Endodermal cell (in vitro differentiated cells): ENCODE results near the gene FN3K. TPM values are rescaled to one million over a fixed set of nuclear protein-coding genes. Genes with fewer than 3 reads are reported as not detected.

Experiments
- DNase-seq: peaks from one replicate; pipeline ENCODE4 v3.0.0-alpha.2; 2017
- H3K27ac ChIP-seq: 2 replicates; pipeline ENCODE4 v1.5.1; 2013; ENCODE audit warnings: mild to moderate bottlenecking, low read depth, low read length, moderate library complexity
- H3K27me3 ChIP-seq: 2 replicates; pipeline ENCODE4 v1.6.1; 2013; ENCODE audit warnings: mild to moderate bottlenecking, low read length, moderate library complexity; ENCODE audit not compliant: insufficient read depth, control insufficient read depth, poor library complexity, severe bottlenecking
- H3K36me3 ChIP-seq: 2 replicates; pipeline ENCODE4 v1.7.0; 2013; ENCODE audit warnings: mild to moderate bottlenecking, low read length, moderate library complexity; ENCODE audit not compliant: control insufficient read depth, insufficient read depth
- H3K4me1 ChIP-seq: one replicate; pipeline ENCODE4 v1.7.0; 2013; ENCODE audit warnings: low read length; ENCODE audit not compliant: control insufficient read depth, insufficient read depth
- H3K4me3 ChIP-seq: 2 replicates; pipeline ENCODE4 v1.5.1; 2013; ENCODE audit warnings: mild to moderate bottlenecking, low read length, moderate library complexity
- H3K9ac ChIP-seq: 2 replicates; pipeline ENCODE4 v1.6.1; 2013; ENCODE audit warnings: mild to moderate bottlenecking, low read length, moderate library complexity; ENCODE audit not compliant: poor library complexity, severe bottlenecking; ENCODE audit errors: extremely low read depth
- H3K9me3 ChIP-seq: 2 replicates; pipeline ENCODE4 v1.6.1; 2013; ENCODE audit warnings: mild to moderate bottlenecking, low read length, moderate library complexity; ENCODE audit not compliant: control insufficient read depth
- H3K27ac Mint-ChIP-seq: 2 replicates; pipeline ENCODE4 v1.8.0; 2020; ENCODE audit warnings: mixed read lengths
- H3K27me3 Mint-ChIP-seq: 2 replicates; pipeline ENCODE4 v1.8.0; 2021; ENCODE audit warnings: mild to moderate bottlenecking, mixed read lengths; ENCODE audit not compliant: insufficient read depth
- H3K36me3 Mint-ChIP-seq: 2 replicates; pipeline ENCODE4 v1.8.0; 2020; ENCODE audit warnings: low read depth, mixed read lengths
- H3K4me1 Mint-ChIP-seq: 2 replicates; pipeline ENCODE4 v1.8.0; 2020; ENCODE audit warnings: mixed read lengths
- H3K4me3 Mint-ChIP-seq: 2 replicates; pipeline ENCODE4 v1.8.0; 2020; ENCODE audit warnings: mild to moderate bottlenecking, moderate library complexity, mixed read lengths
- H3K9me3 Mint-ChIP-seq: 2 replicates; pipeline ENCODE4 v1.8.0; 2020; ENCODE audit warnings: mild to moderate bottlenecking, mixed read lengths
- WGBS, 2 experiments: methylation state at CpG; one replicate each; pipeline versions ENCODE4 v1.1.5 to v1.1.7; 2013; ENCODE audit warnings: missing lambda C conversion rate in 2 of 2, mixed read lengths in 1 of 2; ENCODE audit not compliant: insufficient coverage in 1 of 2, insufficient read length in 1 of 2; 5-methylcytosine and 5-hydroxymethylcytosine counted together
- total RNA-seq, 2 donors: library from RNA; stranded (reverse); fragmentation: NEBNext Ultra II Directional in 1 of 2; extraction: Animal tissue kit (Norgen Biotek cat#: 25700) in 1 of 2; gene quantifications; 2 replicates in 1 of 2; 3 replicates in 1 of 2; pipeline ENCODE4 v1.2.1, GENCODE V29; 2021
- TF ChIP-seq, protein P1 (sequence below): fragments of 200-600 bp; sonication (generic); conservative IDR thresholded peaks from 2 replicates; pipeline ENCODE4 v1.5.0; 2021; ENCODE audit warnings: antibody characterized with exemption, mild to moderate bottlenecking

The FN3K gene
- total RNA-seq, 2 donors from 2014 or later, result 24.7 to 35.6 TPM

- Mint-ChIP-seq H3K36me3 (no peaks in the 10 kb centered on the region), H3K9me3 (no peaks in the 10 kb centered on the region), H3K27me3 (peaks cover 7% of the 10 kb centered on the region), H3K4me1 (no peaks in the 10 kb centered on the region), H3K27ac (no peak overlapping the region), H3K4me3 (no peak overlapping the region)
- Histone ChIP-seq H3K9me3 (no peaks in the 10 kb centered on the region), H3K9ac (no peak overlapping the region), H3K4me3 (no peak overlapping the region), H3K36me3 (no peaks in the 10 kb centered on the region), H3K27ac (no peak overlapping the region), H3K4me1 (no peaks in the 10 kb centered on the region), H3K27me3 (peaks cover 3% of the 10 kb centered on the region)
- 93% methylated on average over 18 of the region's 18 CpGs for WGBS, 2 experiments
- DNase-seq, result no peak
- TF ChIP-seq, protein P1, sequence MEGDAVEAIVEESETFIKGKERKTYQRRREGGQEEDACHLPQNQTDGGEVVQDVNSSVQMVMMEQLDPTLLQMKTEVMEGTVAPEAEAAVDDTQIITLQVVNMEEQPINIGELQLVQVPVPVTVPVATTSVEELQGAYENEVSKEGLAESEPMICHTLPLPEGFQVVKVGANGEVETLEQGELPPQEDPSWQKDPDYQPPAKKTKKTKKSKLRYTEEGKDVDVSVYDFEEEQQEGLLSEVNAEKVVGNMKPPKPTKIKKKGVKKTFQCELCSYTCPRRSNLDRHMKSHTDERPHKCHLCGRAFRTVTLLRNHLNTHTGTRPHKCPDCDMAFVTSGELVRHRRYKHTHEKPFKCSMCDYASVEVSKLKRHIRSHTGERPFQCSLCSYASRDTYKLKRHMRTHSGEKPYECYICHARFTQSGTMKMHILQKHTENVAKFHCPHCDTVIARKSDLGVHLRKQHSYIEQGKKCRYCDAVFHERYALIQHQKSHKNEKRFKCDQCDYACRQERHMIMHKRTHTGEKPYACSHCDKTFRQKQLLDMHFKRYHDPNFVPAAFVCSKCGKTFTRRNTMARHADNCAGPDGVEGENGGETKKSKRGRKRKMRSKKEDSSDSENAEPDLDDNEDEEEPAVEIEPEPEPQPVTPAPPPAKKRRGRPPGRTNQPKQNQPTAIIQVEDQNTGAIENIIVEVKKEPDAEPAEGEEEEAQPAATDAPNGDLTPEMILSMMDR, result no peak
These were observed 29.7 kb upstream of the FN3K start for GRCh38 chr17:82705756-82706155.

- no peak overlapping the region for H3K4me3 ChIP-seq
- Mint-ChIP-seq H3K4me3 (no peak overlapping the region), H3K4me1 (no peaks in the 10 kb centered on the region), H3K27me3 (peaks cover 10% of the 10 kb centered on the region), H3K9me3 (no peaks in the 10 kb centered on the region), H3K36me3 (no peaks in the 10 kb centered on the region), H3K27ac (no peak overlapping the region)
- H3K9ac ChIP-seq, result no peak overlapping the region
- no peak overlapping the region for H3K27ac ChIP-seq
- H3K27me3 ChIP-seq, result no peaks in the 10 kb centered on the region
- H3K36me3 ChIP-seq, result no peaks in the 10 kb centered on the region
- 71% methylated on average over 4 of the region's 9 CpGs; no CpG with 5 or more reads in 1 of the 2 experiments for WGBS, 2 experiments
- no peaks in the 10 kb centered on the region for H3K9me3 ChIP-seq
- TF ChIP-seq, protein P1, result no peak
- no peak for DNase-seq
- H3K4me1 ChIP-seq, result no peaks in the 10 kb centered on the region
These were observed 26.3 kb upstream of the FN3K start for GRCh38 chr17:82709024-82709675.

- Histone ChIP-seq H3K36me3 (no peaks in the 10 kb centered on the region), H3K4me3 (no peak overlapping the region), H3K27ac (no peak overlapping the region), H3K27me3 (no peaks in the 10 kb centered on the region), H3K9me3 (no peaks in the 10 kb centered on the region), H3K4me1 (no peaks in the 10 kb centered on the region), H3K9ac (no peak overlapping the region)
- Mint-ChIP-seq H3K27me3 (peaks cover 10% of the 10 kb centered on the region), H3K36me3 (no peaks in the 10 kb centered on the region), H3K4me1 (no peaks in the 10 kb centered on the region), H3K4me3 (no peak overlapping the region), H3K9me3 (no peaks in the 10 kb centered on the region), H3K27ac (no peak overlapping the region)
- DNase-seq, result no peak
- 92 to 95% methylated on average over 18 to 25 of the region's 25 CpGs for WGBS, 2 experiments
- TF ChIP-seq, protein P1, result no peak
These were observed 25.5 kb upstream of the FN3K start for GRCh38 chr17:82709676-82710498.
